WTC11 (cell line): Measurements from ENCODE around the gene EFCC1. TPM values are rescaled to one million over a fixed set of nuclear protein-coding genes. Genes with fewer than 3 reads are reported as not detected.

Experiments used
- ATAC-seq: fragments of 200-7000 bp; cut with Tn5 transposase; 2 replicates; pipeline ENCODE4 v1.10.0; 2021; ENCODE audit warnings: mild to moderate bottlenecking, moderate library complexity
- CTCF ChIA-PET: fragments of 300-600 bp; sonication (Branson Sonifier 250); formaldehyde crosslinking; loops from one replicate; lab custom pipeline; 2021; ENCODE audit warnings: antibody characterized with exemption; lab: Charles Lee
- POLR2A ChIA-PET: fragments of 350-600 bp; sonication (Branson Sonifier 250); formaldehyde crosslinking; loops from one replicate; lab custom pipeline; 2021; ENCODE audit warnings: antibody characterized with exemption; lab: Charles Lee
- DNase-seq: peaks from one replicate; pipeline ENCODE4 v3.0.0; 2021; ENCODE audit warnings: low spot score
- H3K27ac Mint-ChIP-seq: 2 replicates; pipeline ENCODE4 v1.8.0; 2021; ENCODE audit warnings: mixed read lengths
- H3K27me3 Mint-ChIP-seq: 2 replicates; pipeline ENCODE4 v1.8.0; 2021; ENCODE audit warnings: low read depth, mild to moderate bottlenecking, moderate library complexity, mixed read lengths
- H3K36me3 Mint-ChIP-seq: 2 replicates; pipeline ENCODE4 v1.8.0; 2021; ENCODE audit warnings: mixed read lengths
- H3K4me1 Mint-ChIP-seq: 2 replicates; pipeline ENCODE4 v1.8.0; 2022; ENCODE audit warnings: mixed read lengths
- H3K4me3 Mint-ChIP-seq: 2 replicates; pipeline ENCODE4 v1.8.0; 2021; ENCODE audit warnings: mild to moderate bottlenecking, moderate library complexity, mixed read lengths
- H3K9me3 Mint-ChIP-seq: 2 replicates; pipeline ENCODE4 v1.8.0; 2021; ENCODE audit warnings: mixed read lengths
- E2F4 ChIP-seq: sonication (generic); formaldehyde crosslinking; IDR thresholded peaks from 2 replicates; pipeline ENCODE4 v1.8.1; 2022; ENCODE audit warnings: low read depth, mild to moderate bottlenecking, moderate library complexity, missing genetic modification reagents, borderline replicate concordance
- FOXP4 ChIP-seq: sonication (generic); formaldehyde crosslinking; IDR thresholded peaks from 2 replicates; pipeline ENCODE4 v1.8.0; 2022; ENCODE audit warnings: mild to moderate bottlenecking, missing genetic modification reagents
- HMGA2 ChIP-seq: fragments of 250-450 bp; sonication (Bioruptor Pico); IDR thresholded peaks from 2 replicates; pipeline ENCODE4 v1.4.0; 2021; ENCODE audit warnings: mild to moderate bottlenecking, moderate library complexity
- IRF2 ChIP-seq: sonication (generic); formaldehyde crosslinking; IDR thresholded peaks from 2 replicates; pipeline ENCODE4 v1.8.0; 2022; ENCODE audit warnings: low read depth, missing genetic modification reagents, borderline replicate concordance
- MXD4 ChIP-seq: fragments of 250-450 bp; sonication (Bioruptor Pico); IDR thresholded peaks from 2 replicates; pipeline ENCODE4 v1.8.0; 2021; ENCODE audit warnings: mild to moderate bottlenecking, moderate library complexity, borderline replicate concordance
- NFE2L1 ChIP-seq: sonication (generic); formaldehyde crosslinking; IDR thresholded peaks from 2 replicates; pipeline ENCODE4 v1.8.1; 2023; ENCODE audit warnings: missing genetic modification reagents
- NR2C2 ChIP-seq: sonication (generic); formaldehyde crosslinking; IDR thresholded peaks from 2 replicates; pipeline ENCODE4 v1.8.0; 2022; ENCODE audit warnings: mild to moderate bottlenecking, missing genetic modification reagents
- PRDM15 ChIP-seq: sonication (generic); formaldehyde crosslinking; IDR thresholded peaks from 2 replicates; pipeline ENCODE4 v1.8.0; 2022; ENCODE audit warnings: missing genetic modification reagents
- PREB ChIP-seq: sonication (generic); formaldehyde crosslinking; IDR thresholded peaks from 2 replicates; pipeline ENCODE4 v1.8.1; 2022; ENCODE audit warnings: mild to moderate bottlenecking, missing genetic modification reagents, moderate library complexity, borderline replicate concordance
- SP1 ChIP-seq: sonication (generic); formaldehyde crosslinking; conservative IDR thresholded peaks from 2 replicates; pipeline ENCODE4 v1.8.1; 2022; ENCODE audit warnings: missing genetic modification reagents
- TCF7 ChIP-seq: sonication (generic); formaldehyde crosslinking; IDR thresholded peaks from 2 replicates; pipeline ENCODE4 v1.8.0; 2022; ENCODE audit warnings: mild to moderate bottlenecking, low read depth, missing genetic modification reagents, moderate library complexity
- TEAD4 ChIP-seq: sonication (generic); formaldehyde crosslinking; IDR thresholded peaks from 2 replicates; pipeline ENCODE4 v1.8.0; 2022; ENCODE audit warnings: mild to moderate bottlenecking, missing genetic modification reagents
- TP53 ChIP-seq: sonication (generic); formaldehyde crosslinking; IDR thresholded peaks from 2 replicates; pipeline ENCODE4 v1.8.1; 2023; ENCODE audit warnings: mild to moderate bottlenecking, missing genetic modification reagents
- ZBTB21 ChIP-seq: sonication (generic); formaldehyde crosslinking; IDR thresholded peaks from 2 replicates; pipeline ENCODE4 v1.8.1; 2023; ENCODE audit warnings: mild to moderate bottlenecking, missing genetic modification reagents, borderline replicate concordance
- ZBTB43 ChIP-seq: sonication (generic); formaldehyde crosslinking; IDR thresholded peaks from 2 replicates; pipeline ENCODE4 v1.8.1; 2023; ENCODE audit warnings: mild to moderate bottlenecking, missing genetic modification reagents
- ZNF121 ChIP-seq: sonication (generic); formaldehyde crosslinking; IDR thresholded peaks from 2 replicates; pipeline ENCODE4 v1.8.0; 2023; ENCODE audit warnings: missing genetic modification reagents
- ZNF396 ChIP-seq: fragments of 250-450 bp; sonication (Bioruptor Pico); IDR thresholded peaks from 2 replicates; pipeline ENCODE4 v1.8.0; 2021; ENCODE audit warnings: mild to moderate bottlenecking, moderate library complexity, borderline replicate concordance
- total RNA-seq: library from RNA; stranded (reverse); gene quantifications from 3 replicates; pipeline ENCODE4 v1.2.3, GENCODE V29; 2021
- TF ChIP-seq, protein P1 (sequence below): sonication (generic); formaldehyde crosslinking; IDR thresholded peaks from 2 replicates; pipeline ENCODE4 v1.8.0; 2022; ENCODE audit warnings: mild to moderate bottlenecking, missing genetic modification reagents
- TF ChIP-seq, protein P2 (sequence below): sonication (generic); formaldehyde crosslinking; IDR thresholded peaks from 2 replicates; pipeline ENCODE4 v1.8.1; 2022; ENCODE audit warnings: mild to moderate bottlenecking, moderate library complexity, missing genetic modification reagents

Gene EFCC1
- total RNA-seq, 1 experiment from 2014 or later = 0.31 TPM

DNA sequence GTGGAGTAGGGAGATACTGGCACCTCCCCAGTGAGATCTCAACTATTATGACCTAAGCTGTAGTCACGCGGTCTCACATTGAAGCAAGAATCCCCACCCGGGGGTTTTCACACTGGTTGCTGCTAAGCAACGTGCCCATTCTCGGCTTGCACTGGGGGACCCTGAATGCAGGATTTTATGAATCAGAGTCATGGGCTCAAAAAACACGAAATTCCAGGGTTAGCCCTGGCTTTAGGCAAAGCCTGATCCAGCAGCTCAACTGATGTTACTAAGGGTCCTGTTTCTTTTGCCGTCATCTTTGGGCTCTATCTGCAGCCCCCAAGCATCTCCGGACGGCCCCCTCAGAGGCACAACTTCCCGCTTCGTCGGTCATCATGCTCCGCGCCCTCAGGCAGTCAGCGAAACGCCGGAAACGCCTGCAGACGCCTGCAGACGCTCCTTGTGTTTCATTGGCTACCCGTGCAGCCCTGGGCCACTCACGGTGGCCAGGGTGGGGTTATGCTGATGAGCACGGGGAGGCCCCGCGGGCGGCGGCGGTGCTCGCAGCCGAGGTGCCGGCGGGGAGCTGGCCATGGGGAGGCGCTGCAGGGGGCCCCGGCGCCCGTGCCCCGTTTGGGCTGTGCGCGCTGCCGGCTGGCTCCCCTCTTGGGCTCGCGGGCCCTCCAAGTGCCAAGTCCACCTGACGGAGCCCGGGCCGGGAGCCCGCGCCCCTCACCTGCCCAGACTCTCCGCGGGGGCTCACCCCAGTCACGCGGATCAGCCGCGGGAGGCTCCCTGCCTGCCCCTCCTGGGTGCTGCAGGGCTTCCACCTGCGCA is 25.8 kb downstream of the EFCC1 start (continued):
- no peak for TF ChIP-seq E2F4

- no peak overlapping the region for H3K27ac Mint-ChIP-seq
- no peak for TF ChIP-seq E2F4
- no peak for TF ChIP-seq PREB
- TF ChIP-seq SP1 (CRISPR knock-in tag) = no peak
- no peak for TF ChIP-seq IRF2
- TF ChIP-seq NFE2L1 (CRISPR knock-in tag) = no peak
- no peak for TF ChIP-seq PRDM15 (CRISPR knock-in tag)
- no peak for TF ChIP-seq TEAD4 (CRISPR knock-in tag)
- no peak for TF ChIP-seq ZBTB43 (CRISPR knock-in tag)
- no peak for TF ChIP-seq MXD4 (CRISPR knock-in tag)
- TF ChIP-seq NR2C2 (CRISPR knock-in tag) = no peak
- no peak for TF ChIP-seq HMGA2 (CRISPR knock-in tag)
- TF ChIP-seq ZBTB21 = no peak
- ChIA-PET POLR2A (no interaction called here), CTCF (interaction anchor here (1.0 to 5.7 kb wide), 8 partner anchors 10 to 57 kb away, joined by 3 to 25 read pairs (median 6); no protein-coding TSS in a partner anchor)
- DNase-seq (no peak), ATAC-seq (no peak)
- peaks cover 53% of the 10 kb centered on the region for H3K27me3 Mint-ChIP-seq
- H3K4me1 Mint-ChIP-seq = peaks cover 5% of the 10 kb centered on the region; the same call in 1 of the 2 replicates
- H3K36me3 Mint-ChIP-seq = no peaks in the 10 kb centered on the region
- H3K9me3 Mint-ChIP-seq = peaks cover 6% of the 10 kb centered on the region; the same call in 1 of the 2 replicates
- H3K4me3 Mint-ChIP-seq = peak overlapping the region; percentile 12; the same call in 1 of the 2 replicates
These were observed 26.4 kb downstream of the EFCC1 start for GRCh38 chr3:129027544-129027880.

GRCh38 chr3:129028866-129029265 is 27.8 kb downstream of the EFCC1 start:
- Mint-ChIP-seq H3K9me3 (peaks cover 6% of the 10 kb centered on the region; the same call in 1 of the 2 replicates), H3K27ac (no peak overlapping the region), H3K27me3 (peaks cover 46% of the 10 kb centered on the region), H3K4me1 (peaks cover 5% of the 10 kb centered on the region; the same call in 1 of the 2 replicates), H3K4me3 (no peak overlapping the region), H3K36me3 (no peaks in the 10 kb centered on the region)
- ChIA-PET CTCF (interaction anchor here (2.1 kb wide), 1 partner anchor 8 kb away, joined by 7 read pairs; no protein-coding TSS in a partner anchor), POLR2A (no interaction called here)
- DNase-seq (no peak), ATAC-seq (no peak)
- TF ChIP-seq FOXP4 (CRISPR knock-in tag) = no peak
- no peak for TF ChIP-seq ZNF121
- TF ChIP-seq, protein P1, sequence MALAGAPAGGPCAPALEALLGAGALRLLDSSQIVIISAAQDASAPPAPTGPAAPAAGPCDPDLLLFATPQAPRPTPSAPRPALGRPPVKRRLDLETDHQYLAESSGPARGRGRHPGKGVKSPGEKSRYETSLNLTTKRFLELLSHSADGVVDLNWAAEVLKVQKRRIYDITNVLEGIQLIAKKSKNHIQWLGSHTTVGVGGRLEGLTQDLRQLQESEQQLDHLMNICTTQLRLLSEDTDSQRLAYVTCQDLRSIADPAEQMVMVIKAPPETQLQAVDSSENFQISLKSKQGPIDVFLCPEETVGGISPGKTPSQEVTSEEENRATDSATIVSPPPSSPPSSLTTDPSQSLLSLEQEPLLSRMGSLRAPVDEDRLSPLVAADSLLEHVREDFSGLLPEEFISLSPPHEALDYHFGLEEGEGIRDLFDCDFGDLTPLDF (CRISPR knock-in tag) = no peak
- TF ChIP-seq ZNF396 (CRISPR knock-in tag) = no peak
- no peak for TF ChIP-seq SP1 (CRISPR knock-in tag)
- TF ChIP-seq TP53 (CRISPR knock-in tag) = no peak
- TF ChIP-seq, protein P2, sequence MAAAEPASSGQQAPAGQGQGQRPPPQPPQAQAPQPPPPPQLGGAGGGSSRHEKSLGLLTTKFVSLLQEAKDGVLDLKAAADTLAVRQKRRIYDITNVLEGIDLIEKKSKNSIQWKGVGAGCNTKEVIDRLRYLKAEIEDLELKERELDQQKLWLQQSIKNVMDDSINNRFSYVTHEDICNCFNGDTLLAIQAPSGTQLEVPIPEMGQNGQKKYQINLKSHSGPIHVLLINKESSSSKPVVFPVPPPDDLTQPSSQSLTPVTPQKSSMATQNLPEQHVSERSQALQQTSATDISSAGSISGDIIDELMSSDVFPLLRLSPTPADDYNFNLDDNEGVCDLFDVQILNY (CRISPR knock-in tag) = no peak
- no peak for TF ChIP-seq TCF7 (CRISPR knock-in tag)
- TF ChIP-seq HMGA2 (CRISPR knock-in tag) = no peak
